HPDE6-E6E7 (cell line): ENCODE measurements around the gene DECR2.
"Not testable (repeated sequence)": the region's sequence is repeated elsewhere in the genome, so short reads cannot be mapped to it uniquely, and the experiment has no call there.

Experiments
- DNase-seq: peaks from one replicate; pipeline ENCODE4 v3.0.0; 2011; ENCODE audit warnings: missing footprints; ENCODE audit errors: extremely low spot score

The DECR2 gene

GRCh38 chr16:379183-379960, 22.3 kb upstream of the DECR2 start:
- DNase-seq = no peak

GRCh38 chr16:379961-380761, 21.5 kb upstream of the DECR2 start:
- DNase-seq = no peak

- no peak for DNase-seq
Observed at GRCh38 chr16:380762-381011, 21.0 kb upstream of the DECR2 start.

GRCh38 chr16:381012-381788, 20.5 kb upstream of the DECR2 start:
- no peak for DNase-seq

GRCh38 chr16:381789-382717, 19.6 kb upstream of the DECR2 start, which contains the start of gene PGAP6:
PGAP6 (minus strand) TSS chr16:381978; CDS start chr16:381821, 157 bp downstream.
- DNase-seq = no peak

- DNase-seq = no peak
Observed at GRCh38 chr16:383326-384051, 18.2 kb upstream of the DECR2 start.

GRCh38 chr16:386641-387156, 15.0 kb upstream of the DECR2 start:
- no peak for DNase-seq

- not testable (repeated sequence) for DNase-seq
Observed at GRCh38 chr16:387761-388666, 13.7 kb upstream of the DECR2 start.

GRCh38 chr16:389352-389751, 12.3 kb upstream of the DECR2 start:
- DNase-seq = no peak

GRCh38 chr16:391885-392335, 9.8 kb upstream of the DECR2 start:
- DNase-seq = no peak

GRCh38 chr16:392450-393030, 9.1 kb upstream of the DECR2 start:
- DNase-seq = no peak

GRCh38 chr16:396199-396598, 5.5 kb upstream of the DECR2 start:
- DNase-seq = no peak

GRCh38 chr16:396605-397004, 5.1 kb upstream of the DECR2 start:
- DNase-seq = no peak

- no peak for DNase-seq
Observed at GRCh38 chr16:397135-397661, 4.5 kb upstream of the DECR2 start, which contains the start of gene NME4. NME4 (plus strand) TSS chr16:397199; CDS start chr16:397223, 24 bp downstream.

- peak; percentile 70 for DNase-seq
Observed at GRCh38 chr16:397736-398332, 3.9 kb upstream of the DECR2 start.

GRCh38 chr16:398561-399339, 2.9 kb upstream of the DECR2 start:
- DNase-seq = no peak

GRCh38 chr16:399340-400019, 2.2 kb upstream of the DECR2 start:
- DNase-seq = no peak
